ENCODE data around the gene HMGCS1. TPM values are rescaled to one million over a fixed set of nuclear protein-coding genes. Genes with fewer than 3 reads are reported as not detected.

Gene HMGCS1
- 131 and 184 TPM in 2 replicates for total RNA-seq (2014; rRNA removed; shearing (Covaris generic); ENCODE audit: low replicate concordance)

- Histone ChIP-seq H4K20me1 (ENCODE audit: insufficient read depth, low read depth, low read length) (peaks cover 42% of the 10 kb centered on the region), H3K4me2 (ENCODE audit: low read depth, low read length, poor library complexity, severe bottlenecking) (peak within 1 kb of the TSS; percentile 88), H2AFZ (ENCODE audit: low read length) (peak within 1 kb of the TSS; percentile 38), H3K9ac (ENCODE audit: low read length) (peak within 1 kb of the TSS; percentile 99), H3K9me3 (ENCODE audit: low read length) (no peaks in the 10 kb centered on the region), H3K79me2 (ENCODE audit: low read length) (peaks cover 50% of the 10 kb centered on the region), H3K4me3 (ENCODE audit: low read length) (peak within 1 kb of the TSS; percentile 98), H3K4me1 (ENCODE audit: low read length) (peaks cover 52% of the 10 kb centered on the region), H3K36me3 (ENCODE audit: insufficient read depth, low read length) (peaks cover 36% of the 10 kb centered on the region; the same call in 1 of the 2 replicates), H3K27ac (ENCODE audit: low read length) (peak within 1 kb of the TSS; percentile 94), H3K27me3 (ENCODE audit: low read length) (no peaks in the 10 kb centered on the region), H3K9me2 (replicated peaks; ENCODE audit: insufficient read depth, low read length) (no peaks in the 10 kb centered on the region)
- DNase-seq: peak; percentile 100
These were observed at the start of gene HMGCS1 for GRCh38 chr5:43313035-43313853. Gene HMGCS1 (minus strand): TSS chr5:43313412. CDS start chr5:43298965, 14,447 bp downstream.

GRCh38 chr5:43358726-43359125, 45.5 kb upstream of the HMGCS1 start:
- no peak for DNase-seq
- Histone ChIP-seq H3K4me2 (ENCODE audit: low read depth, low read length, poor library complexity, severe bottlenecking) (no peak overlapping the region), H2AFZ (ENCODE audit: low read length) (no peak overlapping the region), H3K27me3 (ENCODE audit: low read length) (no peaks in the 10 kb centered on the region), H3K79me2 (ENCODE audit: low read length) (no peaks in the 10 kb centered on the region), H4K20me1 (ENCODE audit: insufficient read depth, low read depth, low read length) (no peaks in the 10 kb centered on the region), H3K9me2 (replicated peaks; ENCODE audit: insufficient read depth, low read length) (no peaks in the 10 kb centered on the region), H3K9me3 (ENCODE audit: low read length) (peaks cover 5% of the 10 kb centered on the region), H3K36me3 (ENCODE audit: insufficient read depth, low read length) (no peaks in the 10 kb centered on the region), H3K27ac (ENCODE audit: low read length) (no peak overlapping the region), H3K4me3 (ENCODE audit: low read length) (no peak overlapping the region), H3K9ac (ENCODE audit: low read length) (no peak overlapping the region), H3K4me1 (ENCODE audit: low read length) (peaks cover 3% of the 10 kb centered on the region; the same call in 1 of the 2 replicates)

GRCh38 chr5:43358301-43358700, 45.1 kb upstream of the HMGCS1 start:
- Histone ChIP-seq H3K9me2 (replicated peaks; ENCODE audit: insufficient read depth, low read length) (no peaks in the 10 kb centered on the region), H3K36me3 (ENCODE audit: insufficient read depth, low read length) (no peaks in the 10 kb centered on the region), H3K9me3 (ENCODE audit: low read length) (peaks cover 5% of the 10 kb centered on the region), H3K27me3 (ENCODE audit: low read length) (no peaks in the 10 kb centered on the region), H3K4me3 (ENCODE audit: low read length) (no peak overlapping the region), H3K79me2 (ENCODE audit: low read length) (no peaks in the 10 kb centered on the region), H3K4me1 (ENCODE audit: low read length) (peaks cover 3% of the 10 kb centered on the region; the same call in 1 of the 2 replicates), H3K27ac (ENCODE audit: low read length) (no peak overlapping the region), H2AFZ (ENCODE audit: low read length) (no peak overlapping the region), H4K20me1 (ENCODE audit: insufficient read depth, low read depth, low read length) (no peaks in the 10 kb centered on the region), H3K4me2 (ENCODE audit: low read depth, low read length, poor library complexity, severe bottlenecking) (no peak overlapping the region), H3K9ac (ENCODE audit: low read length) (no peak overlapping the region)
- no peak for DNase-seq

- H3K4me1 ChIP-seq (ENCODE audit: low read length): peaks cover 3% of the 10 kb centered on the region; the same call in 1 of the 2 replicates
- H4K20me1 ChIP-seq (ENCODE audit: insufficient read depth, low read depth, low read length): no peaks in the 10 kb centered on the region
- no peaks in the 10 kb centered on the region for H3K36me3 ChIP-seq (ENCODE audit: insufficient read depth, low read length)
- H3K27me3 ChIP-seq (ENCODE audit: low read length): no peaks in the 10 kb centered on the region
- H2AFZ ChIP-seq (ENCODE audit: low read length): no peak overlapping the region
- peaks cover 5% of the 10 kb centered on the region for H3K9me3 ChIP-seq (ENCODE audit: low read length)
- H3K27ac ChIP-seq (ENCODE audit: low read length): no peak overlapping the region
- no peaks in the 10 kb centered on the region for H3K79me2 ChIP-seq (ENCODE audit: low read length)
- H3K4me2 ChIP-seq (ENCODE audit: low read depth, low read length, poor library complexity, severe bottlenecking): no peak overlapping the region
- H3K4me3 ChIP-seq (ENCODE audit: low read length): no peak overlapping the region
- H3K9me2 ChIP-seq (replicated peaks; ENCODE audit: insufficient read depth, low read length): no peaks in the 10 kb centered on the region
- H3K9ac ChIP-seq (ENCODE audit: low read length): no peak overlapping the region
- no peak for DNase-seq
These were observed 44.7 kb upstream of the HMGCS1 start for GRCh38 chr5:43357878-43358281.

GRCh38 chr5:43357067-43357466, 43.9 kb upstream of the HMGCS1 start:
- no peak for DNase-seq
- H2AFZ ChIP-seq (ENCODE audit: low read length): no peak overlapping the region
- H3K4me2 ChIP-seq (ENCODE audit: low read depth, low read length, poor library complexity, severe bottlenecking): no peak overlapping the region

GRCh38 chr5:43354774-43355173, 41.6 kb upstream of the HMGCS1 start:
- peaks cover 3% of the 10 kb centered on the region for H3K9me3 ChIP-seq (ENCODE audit: low read length)
- no peaks in the 10 kb centered on the region for H3K79me2 ChIP-seq (ENCODE audit: low read length)
- no peak overlapping the region for H3K4me3 ChIP-seq (ENCODE audit: low read length)

More at GRCh38 chr5:43357067-43357466, 43.9 kb upstream of the HMGCS1 start:
- Histone ChIP-seq H3K9ac (ENCODE audit: low read length) (no peak overlapping the region), H4K20me1 (ENCODE audit: insufficient read depth, low read depth, low read length) (no peaks in the 10 kb centered on the region), H3K9me3 (ENCODE audit: low read length) (peaks cover 5% of the 10 kb centered on the region), H3K27ac (ENCODE audit: low read length) (no peak overlapping the region), H3K9me2 (replicated peaks; ENCODE audit: insufficient read depth, low read length) (no peaks in the 10 kb centered on the region), H3K4me1 (ENCODE audit: low read length) (peaks cover 3% of the 10 kb centered on the region; the same call in 1 of the 2 replicates), H3K27me3 (ENCODE audit: low read length) (no peaks in the 10 kb centered on the region), H3K4me3 (ENCODE audit: low read length) (no peak overlapping the region), H3K79me2 (ENCODE audit: low read length) (no peaks in the 10 kb centered on the region), H3K36me3 (ENCODE audit: insufficient read depth, low read length) (no peaks in the 10 kb centered on the region)

GRCh38 chr5:43353668-43354067, 40.5 kb upstream of the HMGCS1 start:
- no peak overlapping the region for H2AFZ ChIP-seq (ENCODE audit: low read length)
- H3K4me2 ChIP-seq (ENCODE audit: low read depth, low read length, poor library complexity, severe bottlenecking): no peak overlapping the region
- H3K36me3 ChIP-seq (ENCODE audit: insufficient read depth, low read length): no peaks in the 10 kb centered on the region
- no peaks in the 10 kb centered on the region for H3K79me2 ChIP-seq (ENCODE audit: low read length)
- H3K9ac ChIP-seq (ENCODE audit: low read length): no peak overlapping the region
- no peaks in the 10 kb centered on the region for H3K9me2 ChIP-seq (replicated peaks; ENCODE audit: insufficient read depth, low read length)
- no peaks in the 10 kb centered on the region for H4K20me1 ChIP-seq (ENCODE audit: insufficient read depth, low read depth, low read length)
- no peaks in the 10 kb centered on the region for H3K27me3 ChIP-seq (ENCODE audit: low read length)
- no peaks in the 10 kb centered on the region for H3K9me3 ChIP-seq (ENCODE audit: low read length)
- H3K27ac ChIP-seq (ENCODE audit: low read length): no peak overlapping the region
- no peak overlapping the region for H3K4me3 ChIP-seq (ENCODE audit: low read length)
- no peak for DNase-seq
- peaks cover 3% of the 10 kb centered on the region; the same call in 1 of the 2 replicates for H3K4me1 ChIP-seq (ENCODE audit: low read length)

More at GRCh38 chr5:43354774-43355173, 41.6 kb upstream of the HMGCS1 start:
- H3K36me3 ChIP-seq (ENCODE audit: insufficient read depth, low read length): no peaks in the 10 kb centered on the region
- H3K9me2 ChIP-seq (replicated peaks; ENCODE audit: insufficient read depth, low read length): no peaks in the 10 kb centered on the region
- H3K4me1 ChIP-seq (ENCODE audit: low read length): peaks cover 3% of the 10 kb centered on the region; the same call in 1 of the 2 replicates
- no peak overlapping the region for H3K27ac ChIP-seq (ENCODE audit: low read length)
- H3K4me2 ChIP-seq (ENCODE audit: low read depth, low read length, poor library complexity, severe bottlenecking): no peak overlapping the region
- no peak overlapping the region for H3K9ac ChIP-seq (ENCODE audit: low read length)
- DNase-seq: no peak
- no peaks in the 10 kb centered on the region for H3K27me3 ChIP-seq (ENCODE audit: low read length)
- no peaks in the 10 kb centered on the region for H4K20me1 ChIP-seq (ENCODE audit: insufficient read depth, low read depth, low read length)
- H2AFZ ChIP-seq (ENCODE audit: low read length): no peak overlapping the region

- Histone ChIP-seq H3K27ac (ENCODE audit: low read length) (no peak overlapping the region), H2AFZ (ENCODE audit: low read length) (no peak overlapping the region), H3K9ac (ENCODE audit: low read length) (no peak overlapping the region), H3K27me3 (ENCODE audit: low read length) (no peaks in the 10 kb centered on the region), H3K4me1 (ENCODE audit: low read length) (peaks cover 3% of the 10 kb centered on the region; the same call in 1 of the 2 replicates), H3K36me3 (ENCODE audit: insufficient read depth, low read length) (no peaks in the 10 kb centered on the region), H3K9me2 (replicated peaks; ENCODE audit: insufficient read depth, low read length) (no peaks in the 10 kb centered on the region), H3K4me3 (ENCODE audit: low read length) (no peak overlapping the region), H3K9me3 (ENCODE audit: low read length) (no peaks in the 10 kb centered on the region), H3K79me2 (ENCODE audit: low read length) (no peaks in the 10 kb centered on the region), H4K20me1 (ENCODE audit: insufficient read depth, low read depth, low read length) (no peaks in the 10 kb centered on the region), H3K4me2 (ENCODE audit: low read depth, low read length, poor library complexity, severe bottlenecking) (no peak overlapping the region)
- no peak for DNase-seq
These were observed 39.7 kb upstream of the HMGCS1 start for GRCh38 chr5:43352915-43353314.
